Ishikawa (cell line): ENCODE measurements around the gene RECQL5.

Experiments used
- CEBPB ChIP-seq: IDR thresholded peaks from 2 replicates; pipeline ENCODE4 v1.6.1; 2012
- CREB1 ChIP-seq: IDR thresholded peaks from 2 replicates; pipeline ENCODE4 v1.6.1; 2012; ENCODE audit warnings: low read depth
- EGR1 ChIP-seq: IDR thresholded peaks from 2 replicates; pipeline ENCODE4 v1.6.1; 2012
- EP300 ChIP-seq: IDR thresholded peaks from 2 replicates; pipeline ENCODE4 v1.6.1; 2012; ENCODE audit warnings: borderline replicate concordance
- MAX ChIP-seq: IDR thresholded peaks from 2 replicates; pipeline ENCODE4 v1.6.1; 2012
- NFIC ChIP-seq: IDR thresholded peaks from 2 replicates; pipeline ENCODE4 v1.6.1; 2012
- RAD21 ChIP-seq: IDR thresholded peaks from 2 replicates; pipeline ENCODE4 v1.6.1; 2012; ENCODE audit warnings: low read depth
- REST ChIP-seq: IDR thresholded peaks from 2 replicates; pipeline ENCODE4 v1.6.1; 2012; ENCODE audit warnings: low read depth, mild to moderate bottlenecking
- TCF12 ChIP-seq: IDR thresholded peaks from 2 replicates; pipeline ENCODE4 v1.6.1; 2012; ENCODE audit warnings: low read depth
- USF1 ChIP-seq: IDR thresholded peaks from 2 replicates; pipeline ENCODE4 v1.6.1; 2012
- YY1 ChIP-seq: IDR thresholded peaks from 2 replicates; pipeline ENCODE4 v1.6.1; 2012; ENCODE audit warnings: low read depth
- ZBTB7A ChIP-seq: IDR thresholded peaks from 2 replicates; pipeline ENCODE4 v1.6.1; 2012; ENCODE audit warnings: low read depth

GRCh38 chr17:75624714-75625345 is 42.1 kb downstream of the RECQL5 start:
- TF ChIP-seq YY1 (no peak), NFIC (no peak), MAX (no peak), EP300 (no peak), CEBPB (no peak), RAD21 (no peak), ZBTB7A (no peak), REST (no peak), EGR1 (no peak), USF1 (no peak), CREB1 (no peak), TCF12 (no peak)
